ENCODE measurements around the gene NUDT13. TPM values are rescaled to one million over a fixed set of nuclear protein-coding genes. Genes with fewer than 3 reads are reported as not detected.

NUDT13 gene
- total RNA-seq, 1 experiment from 2014 or later, result 1.5 TPM

- H3K4me1 Mint-ChIP-seq, result peaks cover 0 to 5% of the 10 kb centered on the region in 2 experiments; a peak in 1 of 4 replicates
- Histone ChIP-seq H3K23ac (ENCODE audit: insufficient read length, low read depth, low read length) (no peak overlapping the region), H4K8ac (replicated peaks; ENCODE audit: insufficient read length, low read depth, low read length) (no peak overlapping the region), H4K91ac (ENCODE audit: insufficient read length, low read depth, low read length) (no peak overlapping the region), H4K5ac (ENCODE audit: insufficient read length, low read depth, low read length) (no peak overlapping the region), H3K79me2 (ENCODE audit: insufficient read depth, low read length) (no peaks in the 10 kb centered on the region; the same call in 1 of the 2 replicates), H3K14ac (ENCODE audit: insufficient read depth, low read length) (no peak overlapping the region), H3K9me3 (ENCODE audit: control insufficient read depth, low read depth, low read length) (no peaks in the 10 kb centered on the region), H3K27me3 (ENCODE audit: insufficient read depth, low read length) (no peaks in the 10 kb centered on the region), H3K79me1 (ENCODE audit: insufficient read depth, low read depth, low read length, poor library complexity, severe bottlenecking) (peaks cover 4% of the 10 kb centered on the region), H3K4me1 (ENCODE audit: insufficient read depth, low read length) (no peaks in the 10 kb centered on the region; the same call in 1 of the 2 replicates), H2BK12ac (ENCODE audit: insufficient read length, low read depth, low read length) (no peak overlapping the region), H2AFZ (ENCODE audit: low read length) (no peak overlapping the region), H2BK15ac (ENCODE audit: low read depth, low read length) (no peak overlapping the region), H3K56ac (ENCODE audit: insufficient read length, low read depth, low read length) (no peak overlapping the region), H4K20me1 (ENCODE audit: control insufficient read depth, insufficient read depth, insufficient read length) (no peaks in the 10 kb centered on the region), H2BK20ac (ENCODE audit: low read depth, low read length, poor library complexity, severe bottlenecking) (no peak overlapping the region), H2BK120ac (ENCODE audit: low read depth, low read length, poor library complexity, severe bottlenecking) (no peak overlapping the region), H2BK5ac (ENCODE audit: insufficient read length, low read length) (no peak overlapping the region), H3K4ac (ENCODE audit: low read depth, low read length) (no peak overlapping the region), H2AK5ac (ENCODE audit: insufficient read length, low read length) (no peak overlapping the region), H3K4me2 (ENCODE audit: insufficient read depth, insufficient read length, low read length) (no peak overlapping the region), H3K9ac (ENCODE audit: extremely low read depth, insufficient read length, low read length) (no peak overlapping the region), H3K27ac (ENCODE audit: insufficient read length, low read depth, low read length) (no peak overlapping the region), H3K23me2 (ENCODE audit: insufficient read length, low read depth, low read length, poor library complexity, severe bottlenecking) (no peaks in the 10 kb centered on the region), H3K18ac (ENCODE audit: insufficient read length, low read depth, low read length) (no peak overlapping the region), H3T11ph (ENCODE audit: low read length) (no peak overlapping the region)
- no peak for DNase-seq
- no peak overlapping the region for H3K4me3 Mint-ChIP-seq
- peak overlapping the region in 1 of 3 experiments; percentile 46; a peak in 1 of 7 replicates for H3K27ac Mint-ChIP-seq
- H3K27me3 Mint-ChIP-seq (ENCODE audit: low read depth), result no peaks in the 10 kb centered on the region
- no peaks in the 10 kb centered on the region for H3K9me3 Mint-ChIP-seq
- H3K36me3 Mint-ChIP-seq (ENCODE audit: insufficient read depth in 1 of 3, low read depth in 3 of 3), result no peaks in the 10 kb centered on the region
- no CpG with 5 or more reads among the region's 3 CpGs for WGBS (ENCODE audit: extremely low coverage, insufficient read length, low lambda C conversion rate)
- TF ChIP-seq CTCF (conservative IDR thresholded peaks at IDR 0.05), result no peak
These were observed 30.3 kb upstream of the NUDT13 start for GRCh38 chr10:73079779-73080541.

All from H9 (cell line).